ENCODE measurements around the gene KIFC1. TPM values are rescaled to one million over a fixed set of nuclear protein-coding genes. Genes with fewer than 3 reads are reported as not detected.

The KIFC1 gene
- polyA plus RNA-seq, 1 of the 3 experiments (the other 2 are of a cell fraction), result 35.9 TPM

- TF ChIP-seq MXI1 (IDR thresholded peaks at IDR 0.05; ENCODE audit: low read depth, low read length) (peak; percentile 90), CTCF (IDR thresholded peaks at IDR 0.05) (no peak), USF1 (IDR thresholded peaks at IDR 0.05; ENCODE audit: borderline replicate concordance, low read depth) (no peak), MEF2A (IDR thresholded peaks at IDR 0.05; ENCODE audit: borderline replicate concordance, low read depth) (no peak), ZBTB33 (IDR thresholded peaks at IDR 0.05; ENCODE audit: borderline replicate concordance, low read depth) (0 out of 2 replicates have a peak, but pooled peaks have one; percentile 40), PBX3 (IDR thresholded peaks at IDR 0.05) (peak; percentile 77; the same call in 1 of the 2 replicates), GATA2 (CRISPR knock-in tag; IDR thresholded peaks at IDR 0.05) (no peak), RAD21 (IDR thresholded peaks at IDR 0.05; ENCODE audit: low read length) (no peak), POLR2AphosphoS5 (IDR thresholded peaks at IDR 0.05; ENCODE audit: low read depth, low read length) (peak; percentile 81), SIN3A (IDR thresholded peaks at IDR 0.05; ENCODE audit: borderline replicate concordance, low read depth, low read length) (peak; percentile 65; the same call in 1 of the 2 replicates), EP300 (IDR thresholded peaks at IDR 0.05; ENCODE audit: borderline replicate concordance in 1 of 2, low read depth in 1 of 2, low read length in 1 of 2) (peak; percentile 8 to 38; a peak in 1 of 4 replicates), REST (IDR thresholded peaks at IDR 0.05; ENCODE audit: low read depth, low read length) (no peak), GABPA (IDR thresholded peaks at IDR 0.05; ENCODE audit: low read depth) (peak; percentile 64)
Measured at GRCh38 chr6:33410050-33410710, 18.6 kb downstream of the KIFC1 start (continued).

Measured in SK-N-SH (cell line).